ENCODE data around the gene PRTG. TPM values are rescaled to one million over a fixed set of nuclear protein-coding genes. Genes with fewer than 3 reads are reported as not detected.

The PRTG gene
- total and polyA plus RNA-seq, 10 of the 15 experiments (the other 5 are each of a cell fraction or from before 2014, with no cell fraction given): under 0.01 to 0.25 TPM; not detected in 8

GRCh38 chr15:55764398-55764797, 21.4 kb upstream of the PRTG start (continued):
- TF ChIP-seq PBX3 (IDR thresholded peaks at IDR 0.05; ENCODE audit: insufficient replicate concordance, low read depth, low read length): no peak

GRCh38 chr15:55758580-55758986, 15.6 kb upstream of the PRTG start:
- Histone ChIP-seq H3K4me2 (ENCODE audit: control insufficient read depth, insufficient read depth) (no peak overlapping the region), H3K79me2 (ENCODE audit: control insufficient read depth, insufficient read depth, low read length) (no peaks in the 10 kb centered on the region), H3K4me3 (no peak overlapping the region), H3K27me3 (replicated peaks in 1 of 2; ENCODE audit: control insufficient read depth in 2 of 2, insufficient read depth in 2 of 2, low read length in 1 of 2) (no peaks in the 10 kb centered on the region), H3K4me1 (ENCODE audit: control insufficient read depth, insufficient read depth, low read length) (no peaks in the 10 kb centered on the region), H2AFZ (ENCODE audit: control insufficient read depth, low read depth, low read length) (no peak overlapping the region), H4K20me1 (ENCODE audit: control insufficient read depth, insufficient read depth) (no peaks in the 10 kb centered on the region), H3K9me3 (replicated peaks; ENCODE audit: control insufficient read depth, insufficient read depth, low read length) (no peaks in the 10 kb centered on the region), H3K36me3 (ENCODE audit: control insufficient read depth in 2 of 2, insufficient read depth in 2 of 2, low read length in 1 of 2) (no peaks in the 10 kb centered on the region), H3K9ac (ENCODE audit: control insufficient read depth, insufficient read depth, low read length) (no peak overlapping the region), H3K27ac (ENCODE audit: control insufficient read depth, insufficient read depth) (no peak overlapping the region)
- no peak for ATAC-seq
- 79% methylated on average over 13 of the region's 13 CpGs for WGBS (ENCODE audit: insufficient coverage, insufficient replicate concordance, low lambda C conversion rate, missing lambda C conversion rate)
- DNase-seq (ENCODE audit: low read depth, low spot score): no peak
- no TSS peak for BruUV-seq (replicated peaks)
- CTCF ChIA-PET: interaction anchor here (1.2 kb wide), 1 partner anchor 15 kb away, joined by 3 read pairs; no protein-coding TSS in a partner anchor
- SMC1A ChIA-PET (ENCODE audit: uncharacterized antibody, unreplicated experiment): no interaction called here
- no peak for FAIRE-seq
- in situ Hi-C loops (cut with MboI) (no loop called here), intact Hi-C loops (cut with micrococcal nuclease; ENCODE audit: unreplicated experiment) (no loop called here)
- POLR2A ChIA-PET: no interaction called here
- RAD21 ChIA-PET (ENCODE audit: unreplicated experiment): no interaction called here
- no peak for TF ChIP-seq HSF1 (IDR thresholded peaks at IDR 0.05; ENCODE audit: low read depth, low read length)
- no peak for TF ChIP-seq ELK1 (IDR thresholded peaks at IDR 0.05; ENCODE audit: low read depth, low read length)
- no peak for TF ChIP-seq SPI1 (IDR thresholded peaks at IDR 0.05; ENCODE audit: borderline replicate concordance, insufficient read depth, low read depth, low read length)
- no peak for TF ChIP-seq YY1 (IDR thresholded peaks at IDR 0.05; ENCODE audit: low read depth, low read length)
- no peak for TF ChIP-seq POLR2AphosphoS5 (IDR thresholded peaks at IDR 0.05; ENCODE audit: low read length)
- no peak for TF ChIP-seq MEF2A (IDR thresholded peaks at IDR 0.05; ENCODE audit: insufficient read depth, low read depth, low read length)
- TF ChIP-seq TCF7 (IDR thresholded peaks at IDR 0.05; ENCODE audit: borderline replicate concordance): no peak
- TF ChIP-seq BCLAF1 (IDR thresholded peaks at IDR 0.05): no peak
- TF ChIP-seq BCL3 (IDR thresholded peaks at IDR 0.05; ENCODE audit: borderline replicate concordance, insufficient read depth, low read depth, low read length, poor library complexity, severe bottlenecking): no peak
- no peak for TF ChIP-seq NFIC (IDR thresholded peaks at IDR 0.05; ENCODE audit: low read depth, low read length)
- no peak for TF ChIP-seq BACH1 (IDR thresholded peaks at IDR 0.05; ENCODE audit: borderline replicate concordance)
